Stimulated activated naive CD8-positive, alpha-beta T cell treated with anti-CD3 and anti-CD28 coated beads, Interleukin-15, amount 100 ng/mL, for 72 hours (primary cell): ENCODE results near the gene FKBP14.

Experiments
- ATAC-seq: fragments of 150-1000 bp; cut with Tn5 transposase; 2 replicates; pipeline ENCODE4 v1.10.0; 2021; ENCODE audit warnings: mild to moderate bottlenecking, moderate library complexity
- DNase-seq, 2 donors: peaks; one replicate each; pipeline ENCODE4 v3.0.0; 2021 to 2022
- H3K27ac Mint-ChIP-seq, 2 donors: one replicate each; pipeline ENCODE4 v1.8.0; 2022; ENCODE audit warnings: mild to moderate bottlenecking in 2 of 2, mixed read lengths in 2 of 2, moderate library complexity in 2 of 2
- H3K27me3 Mint-ChIP-seq: one replicate; pipeline ENCODE4 v1.8.0; 2022; ENCODE audit warnings: mixed read lengths
- H3K4me1 Mint-ChIP-seq: one replicate; pipeline ENCODE4 v1.8.0; 2022; ENCODE audit warnings: mild to moderate bottlenecking, mixed read lengths
- H3K4me3 Mint-ChIP-seq, 2 donors: one replicate each; pipeline ENCODE4 v1.8.0; 2022; ENCODE audit warnings: mild to moderate bottlenecking in 2 of 2, mixed read lengths in 2 of 2, moderate library complexity in 1 of 2
- H3K9me3 Mint-ChIP-seq, 2 donors: one replicate each; pipeline ENCODE4 v1.8.0; 2022; ENCODE audit warnings: mixed read lengths in 2 of 2

FKBP14 gene

DNA sequence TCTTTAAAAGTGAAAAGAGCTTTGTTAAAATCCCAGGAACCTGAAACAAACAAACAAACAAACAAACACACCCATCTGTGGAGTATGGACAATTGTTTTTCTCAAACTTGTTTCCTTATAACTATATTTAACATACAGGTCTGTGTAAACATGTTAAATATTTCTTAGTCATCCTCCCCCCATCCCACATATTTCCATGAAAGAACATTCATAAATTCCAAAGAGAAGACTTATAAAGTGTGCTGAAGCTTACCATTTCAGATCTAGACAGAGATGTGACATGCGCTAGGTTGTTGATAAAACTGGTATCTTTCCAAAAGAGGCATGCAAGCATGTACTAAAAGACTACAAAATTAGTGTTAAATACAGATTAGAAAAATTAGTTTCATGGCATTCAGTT, 6.5 kb downstream of the FKBP14 start:
- DNase-seq = no peak
- no peaks in the 10 kb centered on the region for H3K9me3 Mint-ChIP-seq
- H3K4me3 Mint-ChIP-seq = no peak overlapping the region
- no peak overlapping the region for H3K27ac Mint-ChIP-seq
- peaks cover 20% of the 10 kb centered on the region for H3K4me1 Mint-ChIP-seq
- no peaks in the 10 kb centered on the region for H3K27me3 Mint-ChIP-seq
- no peak for ATAC-seq

DNA sequence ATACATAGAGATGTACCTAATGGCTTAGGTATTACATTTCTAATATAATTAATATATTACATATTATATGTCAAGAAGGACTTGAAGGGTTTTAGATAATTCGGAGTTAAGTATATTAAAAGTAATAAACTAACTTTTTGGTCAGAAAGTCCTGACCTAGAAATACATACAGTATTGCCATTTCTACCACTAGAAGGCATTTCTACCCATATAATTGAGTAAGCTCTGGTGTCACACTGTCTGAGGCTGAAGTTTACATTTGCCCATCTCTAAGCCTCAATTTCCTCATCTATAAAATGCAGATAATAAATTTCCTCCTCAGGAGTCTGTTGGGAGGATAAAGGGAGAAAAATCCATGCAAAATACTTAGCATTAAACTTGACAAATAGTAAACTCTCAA, 7.1 kb downstream of the FKBP14 start:
- ATAC-seq (no peak), DNase-seq (no peak)
- no peak overlapping the region for H3K27ac Mint-ChIP-seq
- H3K9me3 Mint-ChIP-seq = no peaks in the 10 kb centered on the region
- no peak overlapping the region for H3K4me3 Mint-ChIP-seq
- no peaks in the 10 kb centered on the region for H3K27me3 Mint-ChIP-seq
- H3K4me1 Mint-ChIP-seq = peaks cover 14% of the 10 kb centered on the region

DNA sequence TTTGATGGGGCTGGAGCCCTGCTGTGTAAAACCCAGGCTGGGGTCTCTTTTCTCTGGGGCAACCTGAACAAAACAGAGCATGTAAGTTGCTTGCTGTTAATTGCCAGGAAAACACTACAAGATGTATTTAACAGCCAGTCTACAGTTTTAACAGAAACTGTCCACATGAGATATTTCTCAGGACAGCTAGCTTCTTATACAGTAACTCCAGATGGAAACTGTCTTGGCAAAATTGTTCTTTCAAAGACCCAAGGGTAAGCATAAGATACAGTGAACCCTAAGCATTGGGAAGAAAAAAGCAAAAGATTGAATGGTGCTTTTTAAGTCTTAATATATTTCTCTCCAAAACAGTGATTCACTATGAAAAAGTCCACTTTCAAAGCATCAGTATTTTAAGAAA, 8.1 kb downstream of the FKBP14 start:
- no peak overlapping the region for H3K27ac Mint-ChIP-seq
- no peaks in the 10 kb centered on the region for H3K27me3 Mint-ChIP-seq
- H3K4me1 Mint-ChIP-seq = peaks cover 9% of the 10 kb centered on the region
- no peaks in the 10 kb centered on the region for H3K9me3 Mint-ChIP-seq
- H3K4me3 Mint-ChIP-seq = no peak overlapping the region
- ATAC-seq (no peak), DNase-seq (no peak)

DNA sequence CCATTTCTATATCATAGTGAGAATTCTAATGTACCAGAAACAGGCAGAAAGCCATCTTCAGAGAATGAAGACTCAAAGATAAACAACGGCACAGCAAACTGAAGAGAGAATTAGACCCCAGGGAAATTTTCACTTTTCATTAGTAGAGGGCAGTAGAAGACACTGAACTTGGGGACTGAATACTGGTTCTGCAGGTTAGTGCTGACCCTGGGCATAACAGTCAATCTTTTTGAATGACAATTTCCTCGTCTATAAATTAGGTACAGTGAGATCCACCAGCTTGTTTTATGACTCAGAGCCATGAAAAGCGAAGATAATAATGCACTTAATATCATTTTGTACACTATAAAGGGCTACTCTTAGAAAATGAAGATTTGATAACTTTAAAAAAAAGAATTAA, 13.7 kb downstream of the FKBP14 start:
- Mint-ChIP-seq H3K4me3 (no peak overlapping the region), H3K4me1 (no peaks in the 10 kb centered on the region), H3K9me3 (no peaks in the 10 kb centered on the region), H3K27me3 (no peaks in the 10 kb centered on the region), H3K27ac (no peak overlapping the region)
- ATAC-seq = no peak
- DNase-seq = no peak

DNA sequence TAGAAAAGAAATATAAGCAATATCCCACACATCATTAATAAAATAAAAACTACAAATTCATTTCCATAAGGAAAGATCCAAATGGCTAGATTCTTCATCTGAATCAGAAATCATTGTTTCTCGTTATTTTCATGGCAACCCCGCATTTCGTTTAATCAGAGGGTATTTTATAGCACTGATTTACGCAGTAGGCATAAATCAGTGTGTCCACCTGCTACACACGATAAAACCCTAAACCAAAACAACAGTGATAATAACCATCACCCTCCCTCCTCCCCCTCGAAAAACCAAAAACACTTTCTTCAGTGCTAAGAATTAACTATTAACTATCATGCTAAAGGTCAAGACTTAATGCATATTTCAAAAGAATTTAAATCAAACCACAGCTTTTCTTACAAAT, 16.5 kb downstream of the FKBP14 start:
- no peak for ATAC-seq
- Mint-ChIP-seq H3K4me3 (no peak overlapping the region), H3K27ac (no peak overlapping the region), H3K9me3 (no peaks in the 10 kb centered on the region), H3K4me1 (no peaks in the 10 kb centered on the region), H3K27me3 (no peaks in the 10 kb centered on the region)
- no peak for DNase-seq

DNA sequence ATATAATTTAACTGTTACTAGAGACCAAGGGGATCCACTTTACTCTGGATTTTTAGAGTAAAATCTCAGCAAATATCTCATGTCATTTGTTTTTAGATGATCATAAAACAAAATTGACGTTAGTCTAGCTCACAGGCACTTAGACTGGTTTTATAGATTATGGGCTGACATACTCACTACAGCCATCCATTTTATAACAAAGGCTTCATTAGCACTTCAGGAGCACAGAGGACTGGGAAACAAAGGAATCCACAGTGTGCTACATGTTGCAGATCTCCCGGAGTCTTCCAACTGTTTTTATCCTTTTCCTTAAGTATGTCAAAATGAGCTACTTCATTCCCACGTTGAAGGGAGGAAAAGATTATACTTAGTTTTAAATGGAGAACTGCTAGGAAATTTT, 21.0 kb downstream of the FKBP14 start:
- H3K4me3 Mint-ChIP-seq = no peak overlapping the region
- H3K4me1 Mint-ChIP-seq = no peaks in the 10 kb centered on the region
- H3K27ac Mint-ChIP-seq = no peak overlapping the region
- no peak for DNase-seq
- no peak for ATAC-seq
- peaks cover 3% of the 10 kb centered on the region for H3K27me3 Mint-ChIP-seq
- H3K9me3 Mint-ChIP-seq = no peaks in the 10 kb centered on the region

DNA sequence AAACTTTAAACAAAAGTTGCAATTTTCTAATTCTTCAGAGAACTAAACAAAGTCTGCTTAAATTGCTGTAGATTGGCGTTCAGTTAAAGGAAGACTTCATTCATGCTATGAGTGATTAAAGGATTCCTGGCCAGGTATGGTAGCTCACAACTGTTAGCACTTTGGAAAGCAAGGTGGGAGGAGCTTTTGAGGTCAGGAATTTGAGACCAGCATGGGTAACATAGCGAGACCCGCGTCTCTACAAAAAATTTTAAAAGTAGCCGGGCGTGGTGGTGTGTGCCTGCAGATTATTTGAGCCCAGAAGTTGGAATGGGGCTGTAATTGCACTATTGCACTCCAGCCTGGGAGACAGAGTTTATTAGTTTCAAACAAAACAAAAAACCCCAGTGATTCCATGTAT, 23.4 kb downstream of the FKBP14 start:
- ATAC-seq (no peak), DNase-seq (no peak)
- H3K4me3 Mint-ChIP-seq = no peak overlapping the region
- H3K4me1 Mint-ChIP-seq = no peaks in the 10 kb centered on the region
- H3K9me3 Mint-ChIP-seq = no peaks in the 10 kb centered on the region
- H3K27ac Mint-ChIP-seq = no peak overlapping the region
- H3K27me3 Mint-ChIP-seq = peaks cover 13% of the 10 kb centered on the region

DNA sequence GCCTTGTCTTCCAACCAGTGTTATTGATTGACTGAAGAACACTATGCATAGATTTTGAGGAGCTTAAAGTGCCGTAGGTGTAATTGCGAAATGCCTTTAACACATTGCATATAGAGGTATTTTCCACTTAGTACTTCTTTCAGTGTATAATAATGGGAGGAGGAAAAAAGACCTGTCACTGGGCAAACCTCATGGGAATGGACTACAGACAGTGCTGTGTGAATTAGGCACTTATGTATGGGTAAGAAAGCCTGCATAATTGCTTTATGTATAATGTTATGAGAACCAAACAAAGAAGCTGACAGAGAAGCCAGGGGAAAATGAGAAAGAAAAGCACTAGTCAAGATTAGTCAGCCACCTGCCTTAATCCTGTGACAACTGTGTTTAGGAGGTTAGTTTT, 24.5 kb downstream of the FKBP14 start:
- Mint-ChIP-seq H3K4me3 (no peak overlapping the region), H3K27me3 (peaks cover 13% of the 10 kb centered on the region), H3K9me3 (peaks cover 0 to 6% of the 10 kb centered on the region in 2 donors), H3K27ac (no peak overlapping the region), H3K4me1 (no peaks in the 10 kb centered on the region)
- ATAC-seq (no peak), DNase-seq (no peak)

DNA sequence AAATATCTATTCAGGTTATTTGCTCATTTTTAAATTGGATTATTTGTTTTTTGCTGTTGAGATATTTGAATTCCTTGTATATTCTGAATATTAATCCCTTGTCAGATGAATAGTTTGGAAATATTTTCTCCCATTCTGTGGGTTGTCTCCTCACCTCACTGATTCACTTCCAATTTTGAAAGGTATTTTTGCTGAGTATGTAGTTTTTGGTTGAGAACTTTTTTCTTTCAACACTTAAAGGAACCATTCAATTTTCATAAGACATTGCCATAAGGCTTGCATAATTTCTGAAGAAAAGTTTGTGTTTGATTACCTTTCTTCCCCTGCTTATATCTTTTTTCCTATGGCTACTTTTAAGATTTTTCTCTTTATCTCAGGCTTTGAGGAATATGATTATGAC, 28.0 kb downstream of the FKBP14 start:
- peaks cover 6 to 14% of the 10 kb centered on the region in 2 donors for H3K9me3 Mint-ChIP-seq
- no peak overlapping the region for H3K27ac Mint-ChIP-seq
- H3K27me3 Mint-ChIP-seq = peaks cover 17% of the 10 kb centered on the region
- DNase-seq (no peak), ATAC-seq (no peak)
- no peak overlapping the region for H3K4me3 Mint-ChIP-seq
- H3K4me1 Mint-ChIP-seq = no peaks in the 10 kb centered on the region

DNA sequence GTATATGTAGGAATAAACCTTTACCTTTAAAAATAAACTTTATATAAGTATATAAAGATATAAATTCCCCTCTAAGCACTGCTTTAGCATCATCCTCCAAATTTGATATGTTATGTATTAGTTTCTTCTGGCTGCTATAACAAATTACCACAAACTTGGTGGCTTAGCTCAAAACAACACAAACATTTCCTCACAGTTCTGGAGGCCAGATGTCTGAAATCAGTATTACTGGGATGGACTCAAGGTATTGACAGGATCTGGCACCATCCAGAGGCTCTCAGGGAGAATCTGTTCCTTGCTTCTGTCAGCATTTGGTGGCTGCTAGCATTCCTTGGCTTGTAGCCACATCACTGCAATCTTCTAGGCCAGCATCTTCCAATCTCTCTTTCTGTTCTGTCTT, 30.2 kb downstream of the FKBP14 start:
- DNase-seq = no peak
- ATAC-seq = no peak
- Mint-ChIP-seq H3K4me3 (no peak overlapping the region), H3K27ac (no peak overlapping the region), H3K4me1 (no peaks in the 10 kb centered on the region), H3K9me3 (peaks cover 6 to 14% of the 10 kb centered on the region in 2 donors), H3K27me3 (peaks cover 28% of the 10 kb centered on the region)

DNA sequence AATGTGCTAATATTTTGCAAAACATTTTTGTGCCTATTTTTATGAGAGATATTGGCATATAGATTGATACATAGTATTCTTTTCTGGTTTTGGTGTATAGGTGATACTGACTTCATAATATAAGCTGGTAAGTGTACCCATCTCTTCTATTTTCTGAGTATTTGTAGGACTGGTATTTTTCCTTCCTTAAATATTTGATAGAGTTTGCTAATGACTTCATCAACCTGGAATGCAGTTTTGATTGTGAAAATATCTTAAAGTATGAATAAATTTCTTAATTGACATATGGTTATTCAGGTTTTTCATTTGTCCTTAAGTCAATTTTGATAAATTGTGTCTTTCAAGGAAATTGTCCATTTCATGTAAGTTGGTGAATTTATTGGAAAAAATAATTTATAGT, 30.9 kb downstream of the FKBP14 start:
- peaks cover 33% of the 10 kb centered on the region for H3K27me3 Mint-ChIP-seq
- peaks cover 6 to 14% of the 10 kb centered on the region in 2 donors for H3K9me3 Mint-ChIP-seq

DNA sequence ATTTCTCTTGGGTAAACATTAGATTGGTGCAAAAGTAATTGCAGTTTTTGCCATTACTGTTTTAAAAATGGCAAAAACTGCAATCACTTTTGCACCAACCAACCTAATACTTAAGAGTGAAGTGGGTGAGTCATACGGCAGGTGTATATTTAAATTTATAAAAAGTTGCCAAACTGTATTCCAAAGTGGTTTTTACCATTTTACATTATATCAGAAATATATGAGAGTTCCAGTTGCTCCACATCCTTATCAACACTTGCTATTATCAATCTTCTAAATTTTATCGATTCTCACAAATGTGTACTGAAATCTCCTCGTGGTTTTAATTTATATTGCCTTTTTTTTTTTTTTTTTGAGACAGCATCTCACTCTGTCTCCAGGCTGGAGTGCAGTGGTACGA, 33.4 kb downstream of the FKBP14 start:
- H3K4me3 Mint-ChIP-seq = no peak overlapping the region
- no peak overlapping the region for H3K27ac Mint-ChIP-seq
- DNase-seq (no peak), ATAC-seq (no peak)
- H3K4me1 Mint-ChIP-seq = peaks cover 13% of the 10 kb centered on the region
- peaks cover 6 to 14% of the 10 kb centered on the region in 2 donors for H3K9me3 Mint-ChIP-seq
- peaks cover 38% of the 10 kb centered on the region for H3K27me3 Mint-ChIP-seq

More for the DNA sequence above, 30.9 kb downstream of the FKBP14 start:
- no peak overlapping the region for H3K4me3 Mint-ChIP-seq
- no peaks in the 10 kb centered on the region for H3K4me1 Mint-ChIP-seq
- H3K27ac Mint-ChIP-seq = no peak overlapping the region
- no peak for DNase-seq
- ATAC-seq = no peak

DNA sequence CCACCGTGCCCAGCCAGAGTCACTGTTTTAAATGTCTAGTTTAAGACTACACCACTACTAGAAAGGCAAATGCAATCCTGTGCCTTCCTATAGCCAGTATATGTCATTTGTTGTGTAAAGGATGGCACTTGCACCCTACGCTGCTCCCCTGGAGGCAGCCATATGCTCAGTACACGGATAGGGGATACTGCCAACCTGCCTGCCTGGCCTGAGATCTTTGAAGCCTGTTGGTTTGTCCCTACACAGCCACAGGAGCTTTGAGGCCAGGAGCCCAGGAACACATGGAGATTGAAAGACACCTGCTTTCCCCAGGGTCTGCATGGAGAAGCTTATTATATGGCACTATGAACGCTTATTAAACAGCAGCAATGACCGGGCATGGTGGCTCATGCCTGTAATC, 34.6 kb downstream of the FKBP14 start:
- no peak overlapping the region for H3K27ac Mint-ChIP-seq
- peaks cover 44% of the 10 kb centered on the region for H3K27me3 Mint-ChIP-seq
- DNase-seq (no peak), ATAC-seq (no peak)
- peaks cover 23% of the 10 kb centered on the region for H3K4me1 Mint-ChIP-seq
- H3K9me3 Mint-ChIP-seq = peaks cover 6 to 8% of the 10 kb centered on the region in 2 donors
- no peak overlapping the region for H3K4me3 Mint-ChIP-seq

DNA sequence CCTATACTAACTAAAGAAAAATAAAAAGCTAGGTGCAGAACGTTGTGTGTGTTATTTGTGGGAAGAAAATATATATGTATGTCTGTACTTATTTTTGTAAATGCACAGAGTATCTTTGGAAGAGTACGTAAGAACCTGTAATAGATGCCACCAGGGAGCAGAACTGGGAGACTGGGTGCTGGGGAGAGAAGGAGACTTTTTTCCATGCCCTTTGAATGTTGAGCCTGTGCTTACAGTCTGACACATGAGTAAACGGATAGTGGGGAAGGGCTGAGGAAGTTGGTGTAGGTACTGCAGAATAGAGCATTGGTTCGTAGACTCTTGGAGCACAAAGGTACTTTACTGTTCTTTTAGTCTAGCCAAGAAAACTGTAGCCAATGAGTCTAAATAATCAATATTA, 35.6 kb downstream of the FKBP14 start:
- Mint-ChIP-seq H3K27me3 (peaks cover 40% of the 10 kb centered on the region), H3K27ac (no peak overlapping the region), H3K4me3 (peak overlapping the region in 1 of 2 donors; percentile 2)

DNA sequence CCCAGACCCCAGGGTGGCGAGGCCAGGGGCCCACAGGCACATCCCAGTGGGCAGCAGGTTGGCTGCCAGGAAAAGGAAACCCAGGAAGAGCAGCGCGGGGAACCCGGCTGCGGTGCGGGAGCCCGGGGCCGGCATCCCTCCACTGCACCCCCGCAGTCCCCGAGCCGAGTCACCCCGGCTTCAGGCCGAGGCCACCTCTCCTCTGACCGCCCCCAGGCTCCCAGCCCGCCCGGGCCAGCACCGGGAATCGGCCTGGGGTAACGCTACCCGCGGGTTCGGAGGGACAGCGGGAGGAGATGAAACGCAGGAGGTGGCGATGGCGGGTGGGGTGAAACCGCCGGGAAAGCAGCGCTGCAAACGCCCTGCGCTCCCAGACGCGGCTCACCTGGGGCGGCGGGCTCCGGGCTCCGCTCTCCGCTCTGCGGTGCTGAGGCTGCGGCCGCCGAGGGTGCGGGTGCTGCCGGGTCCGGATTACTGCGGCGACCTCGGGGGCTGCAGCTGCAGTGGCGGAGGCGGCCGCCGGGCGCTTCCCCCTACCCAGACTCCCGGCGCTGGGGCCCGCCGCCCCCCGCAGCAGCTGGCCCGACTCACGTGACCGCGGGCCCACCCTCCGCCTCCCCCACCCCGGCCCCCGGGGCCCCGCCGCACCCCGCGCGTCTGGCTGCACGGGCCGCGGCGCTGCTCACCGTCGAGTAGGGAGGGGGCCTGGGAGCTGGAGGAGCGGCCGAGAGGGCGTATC, 37.1 kb downstream of the FKBP14 start, which contains the start of gene SCRN1:
SCRN1 (minus strand) TSS at position 545 of the 739 bp plus-strand sequence. CDS start 20,734 bp downstream, outside the sequence.
- peak within 1 kb of the TSS; percentile 82 to 83 for H3K4me3 Mint-ChIP-seq
- peak within 1 kb of the TSS; percentile 65 to 86 for H3K27ac Mint-ChIP-seq
- H3K4me1 Mint-ChIP-seq = peaks cover 26% of the 10 kb centered on the region
- no peaks in the 10 kb centered on the region for H3K9me3 Mint-ChIP-seq
- DNase-seq = peak; percentile 36 to 41
- peaks cover 40% of the 10 kb centered on the region for H3K27me3 Mint-ChIP-seq
- ATAC-seq = peak; percentile 71

More for the DNA sequence above, 35.6 kb downstream of the FKBP14 start:
- ATAC-seq (no peak), DNase-seq (no peak)
- H3K9me3 Mint-ChIP-seq = no peaks in the 10 kb centered on the region
- peaks cover 26% of the 10 kb centered on the region for H3K4me1 Mint-ChIP-seq

DNA sequence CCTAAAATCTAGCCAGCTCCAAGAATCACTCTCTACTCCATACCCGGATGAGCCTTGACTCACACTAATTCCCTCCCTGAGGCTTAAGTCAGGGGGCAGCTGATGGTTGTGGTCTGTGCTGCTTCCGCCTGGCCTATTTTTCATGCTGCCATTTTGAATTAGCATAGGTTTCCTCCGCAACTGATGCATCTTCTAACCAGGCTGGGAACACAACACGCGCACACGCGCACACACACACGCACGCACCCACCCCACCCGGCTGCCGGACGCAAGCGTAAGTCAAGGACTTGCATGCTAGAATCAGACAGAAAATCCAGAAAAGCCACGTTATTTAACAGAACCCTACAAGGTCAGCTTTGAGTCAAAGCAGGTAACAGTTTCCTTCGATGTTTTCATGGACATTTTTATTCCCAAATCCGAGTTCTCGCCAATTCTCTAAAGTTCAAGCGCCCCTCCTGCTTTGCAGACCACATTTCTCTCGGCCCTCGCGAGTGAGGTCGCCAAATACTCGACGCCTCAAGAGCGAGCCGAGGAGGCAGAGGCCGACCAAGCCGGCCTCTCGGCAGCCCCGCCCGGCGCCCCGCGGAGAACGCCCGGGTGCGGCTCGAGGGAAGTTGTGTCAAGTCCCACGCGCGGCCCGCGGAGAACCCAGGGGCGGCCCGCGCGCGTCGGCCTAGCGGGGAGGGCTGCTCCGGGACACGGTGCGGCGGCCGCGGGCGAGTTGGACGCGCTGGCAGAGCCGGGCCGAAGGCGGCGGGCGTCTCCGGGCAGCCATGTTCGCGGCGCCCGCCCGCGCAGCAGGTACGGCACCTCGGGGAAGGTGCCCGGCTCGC, 37.9 kb downstream of the FKBP14 start:
- peak; percentile 61 for ATAC-seq
- H3K4me1 Mint-ChIP-seq = peaks cover 26% of the 10 kb centered on the region
- no peaks in the 10 kb centered on the region for H3K9me3 Mint-ChIP-seq
- peak overlapping the region; percentile 74 to 83 for H3K4me3 Mint-ChIP-seq
- H3K27me3 Mint-ChIP-seq = peaks cover 40% of the 10 kb centered on the region
- peak in 1 of 2 donors; percentile 32 for DNase-seq
- peak overlapping the region; percentile 52 to 86 for H3K27ac Mint-ChIP-seq
